IPS-NIHi7 (cell line): ENCODE results near the gene CLEC5A.
"Not testable (repeated sequence)": the region's sequence is repeated elsewhere in the genome, so short reads cannot be mapped to it uniquely, and the experiment has no call there.

ENCODE experiments used
- DNase-seq: peaks from one replicate; pipeline ENCODE4 v3.0.0; 2012; ENCODE audit warnings: mixed read lengths; ENCODE audit errors: extremely low spot score

The CLEC5A gene

GRCh38 chr7:141949021-141949420 lies 2.2 kb upstream of the CLEC5A start:
- no peak for DNase-seq

- DNase-seq, result no peak
These were observed 1.4 kb downstream of the CLEC5A start for GRCh38 chr7:141945356-141945755.

- DNase-seq, result no peak
These were observed 2.0 kb downstream of the CLEC5A start for GRCh38 chr7:141944811-141945210.

GRCh38 chr7:141943846-141944245 lies 2.9 kb downstream of the CLEC5A start:
- DNase-seq, result no peak

- DNase-seq, result no peak
These were observed 5.7 kb downstream of the CLEC5A start for GRCh38 chr7:141941075-141941474.

GRCh38 chr7:141930211-141930610 lies 16.6 kb downstream of the CLEC5A start:
- no peak for DNase-seq

- no peak for DNase-seq
These were observed 18.0 kb downstream of the CLEC5A start for GRCh38 chr7:141928845-141929195.

- DNase-seq, result no peak
These were observed 18.5 kb downstream of the CLEC5A start for GRCh38 chr7:141928146-141928844.

GRCh38 chr7:141920281-141920680 lies 26.5 kb downstream of the CLEC5A start:
- no peak for DNase-seq

GRCh38 chr7:141916099-141916498 lies 30.7 kb downstream of the CLEC5A start, which contains the start of gene OR9A4:
TSS of gene OR9A4 (plus strand) at chr7:141916399. CDS start at chr7:141918876, 2,477 bp downstream.
- no peak for DNase-seq

- no peak for DNase-seq
These were observed 31.2 kb downstream of the CLEC5A start for GRCh38 chr7:141915565-141915964.

GRCh38 chr7:141911391-141911790 lies 35.4 kb downstream of the CLEC5A start:
- DNase-seq, result no peak

- DNase-seq, result no peak
These were observed 40.5 kb downstream of the CLEC5A start for GRCh38 chr7:141906285-141906684.

- DNase-seq, result not testable (repeated sequence)
These were observed 47.4 kb downstream of the CLEC5A start for GRCh38 chr7:141899366-141899765.

GRCh38 chr7:141891336-141891735 lies 55.4 kb downstream of the CLEC5A start:
- no peak for DNase-seq

- no peak for DNase-seq
These were observed 57.5 kb downstream of the CLEC5A start for GRCh38 chr7:141889321-141889720.

GRCh38 chr7:141884539-141885225 lies 62.1 kb downstream of the CLEC5A start:
- DNase-seq, result no peak

- no peak for DNase-seq
These were observed 65.8 kb downstream of the CLEC5A start for GRCh38 chr7:141880960-141881359.

GRCh38 chr7:141877365-141877764 lies 69.4 kb downstream of the CLEC5A start:
- DNase-seq, result no peak
